Measurements from ENCODE around the gene CD74. TPM values are rescaled to one million over a fixed set of nuclear protein-coding genes. Genes with fewer than 3 reads are reported as not detected.

Gene CD74
- total RNA-seq, 1 donor from 2014 or later, result 41.3 TPM

DNA sequence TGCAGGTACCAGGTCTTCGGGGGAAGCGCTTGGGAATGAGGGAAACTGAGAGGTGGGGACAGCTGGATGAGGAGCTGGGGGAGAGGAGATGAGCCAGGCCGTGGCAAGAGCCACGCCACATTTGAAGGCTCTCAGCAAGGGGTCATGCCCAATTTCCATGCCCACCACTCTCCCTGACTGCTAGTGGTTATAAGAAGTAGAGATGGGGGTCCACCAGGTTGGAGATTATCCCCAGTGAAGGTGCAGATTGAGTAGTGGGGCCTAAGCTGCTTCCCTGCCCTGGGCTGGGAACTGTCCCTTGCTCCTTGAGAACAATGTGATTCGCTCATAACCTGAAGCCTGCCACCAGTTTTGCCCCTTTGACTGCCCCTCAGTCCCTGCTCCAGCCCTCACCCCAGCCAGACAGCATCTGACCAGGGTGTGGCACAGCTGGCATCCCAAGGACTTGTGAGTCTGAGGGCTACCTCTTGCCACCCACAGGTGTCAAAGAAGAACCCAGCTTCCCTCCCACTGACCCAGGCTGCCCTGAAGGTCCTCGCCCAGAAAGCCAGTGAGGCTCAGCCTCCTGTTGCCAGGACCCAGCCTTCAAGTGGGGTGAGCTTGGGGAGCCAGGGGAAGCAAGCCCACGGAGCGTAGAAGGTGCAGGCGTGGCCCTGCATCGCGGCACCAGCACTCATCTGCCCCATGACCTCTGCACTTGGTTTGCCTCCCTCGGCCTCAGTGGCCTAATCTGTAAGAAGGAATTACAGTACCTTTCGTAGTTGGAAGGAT lies 21.5 kb downstream of the CD74 start:
- H3K9me3 Mint-ChIP-seq (ENCODE audit: low read depth), result no peaks in the 10 kb centered on the region
- peaks cover 4% of the 10 kb centered on the region for H3K36me3 Mint-ChIP-seq (ENCODE audit: insufficient read depth)
- no peak for DNase-seq (ENCODE audit: low spot score, unreplicated experiment)
- H3K27ac Mint-ChIP-seq, result no peak overlapping the region
- H3K4me1 Mint-ChIP-seq (ENCODE audit: low read depth), result no peaks in the 10 kb centered on the region
- H3K4me3 Mint-ChIP-seq (ENCODE audit: low read depth), result no peak overlapping the region
- TF ChIP-seq, protein P1, sequence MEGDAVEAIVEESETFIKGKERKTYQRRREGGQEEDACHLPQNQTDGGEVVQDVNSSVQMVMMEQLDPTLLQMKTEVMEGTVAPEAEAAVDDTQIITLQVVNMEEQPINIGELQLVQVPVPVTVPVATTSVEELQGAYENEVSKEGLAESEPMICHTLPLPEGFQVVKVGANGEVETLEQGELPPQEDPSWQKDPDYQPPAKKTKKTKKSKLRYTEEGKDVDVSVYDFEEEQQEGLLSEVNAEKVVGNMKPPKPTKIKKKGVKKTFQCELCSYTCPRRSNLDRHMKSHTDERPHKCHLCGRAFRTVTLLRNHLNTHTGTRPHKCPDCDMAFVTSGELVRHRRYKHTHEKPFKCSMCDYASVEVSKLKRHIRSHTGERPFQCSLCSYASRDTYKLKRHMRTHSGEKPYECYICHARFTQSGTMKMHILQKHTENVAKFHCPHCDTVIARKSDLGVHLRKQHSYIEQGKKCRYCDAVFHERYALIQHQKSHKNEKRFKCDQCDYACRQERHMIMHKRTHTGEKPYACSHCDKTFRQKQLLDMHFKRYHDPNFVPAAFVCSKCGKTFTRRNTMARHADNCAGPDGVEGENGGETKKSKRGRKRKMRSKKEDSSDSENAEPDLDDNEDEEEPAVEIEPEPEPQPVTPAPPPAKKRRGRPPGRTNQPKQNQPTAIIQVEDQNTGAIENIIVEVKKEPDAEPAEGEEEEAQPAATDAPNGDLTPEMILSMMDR (IDR thresholded peaks at IDR 0.05; ENCODE audit: unreplicated experiment), result no peak
- no peaks in the 10 kb centered on the region for H3K27me3 Mint-ChIP-seq

GRCh38 chr5:150389531-150390266 lies 23.0 kb downstream of the CD74 start:
- Mint-ChIP-seq H3K9me3 (ENCODE audit: low read depth) (no peaks in the 10 kb centered on the region), H3K36me3 (ENCODE audit: insufficient read depth) (peaks cover 4% of the 10 kb centered on the region), H3K4me3 (ENCODE audit: low read depth) (no peak overlapping the region), H3K27ac (no peak overlapping the region), H3K4me1 (ENCODE audit: low read depth) (no peaks in the 10 kb centered on the region), H3K27me3 (no peaks in the 10 kb centered on the region)
- TF ChIP-seq, protein P1 (IDR thresholded peaks at IDR 0.05; ENCODE audit: unreplicated experiment), result no peak
- no peak for DNase-seq (ENCODE audit: low spot score, unreplicated experiment)

- H3K36me3 Mint-ChIP-seq (ENCODE audit: insufficient read depth), result peaks cover 11% of the 10 kb centered on the region
- TF ChIP-seq, protein P1 (IDR thresholded peaks at IDR 0.05; ENCODE audit: unreplicated experiment), result no peak
- H3K9me3 Mint-ChIP-seq (ENCODE audit: low read depth), result no peaks in the 10 kb centered on the region
- no peak for DNase-seq (ENCODE audit: low spot score, unreplicated experiment)
- H3K27ac Mint-ChIP-seq, result peak overlapping the region; percentile 39
- no peak overlapping the region for H3K4me3 Mint-ChIP-seq (ENCODE audit: low read depth)
- no peaks in the 10 kb centered on the region for H3K27me3 Mint-ChIP-seq
- no peaks in the 10 kb centered on the region for H3K4me1 Mint-ChIP-seq (ENCODE audit: low read depth)
Observed at GRCh38 chr5:150386024-150386855, 26.5 kb downstream of the CD74 start.

DNA sequence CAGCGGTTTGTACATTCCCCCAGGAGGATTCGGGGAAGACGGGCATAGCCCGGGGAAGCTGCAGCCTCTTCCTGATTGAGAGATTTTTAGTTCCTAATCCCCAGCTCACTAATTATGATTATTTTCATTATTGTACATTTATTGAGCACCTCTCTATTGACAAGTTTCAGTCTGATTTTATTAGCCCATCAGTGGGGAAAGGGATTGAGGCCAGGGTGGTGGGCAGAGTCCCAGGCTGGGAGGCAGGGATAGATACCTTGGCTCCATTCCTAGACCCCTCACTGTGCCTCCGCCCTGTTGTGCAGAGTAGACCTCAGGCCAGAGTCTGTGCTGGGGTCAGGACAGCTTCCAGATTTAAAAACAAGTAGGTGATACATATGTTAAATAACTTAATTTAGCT lies 28.0 kb downstream of the CD74 start:
- Mint-ChIP-seq H3K4me1 (ENCODE audit: low read depth) (no peaks in the 10 kb centered on the region), H3K36me3 (ENCODE audit: insufficient read depth) (peaks cover 12% of the 10 kb centered on the region), H3K4me3 (ENCODE audit: low read depth) (no peak overlapping the region), H3K27ac (no peak overlapping the region), H3K27me3 (no peaks in the 10 kb centered on the region), H3K9me3 (ENCODE audit: low read depth) (no peaks in the 10 kb centered on the region)
- no peak for DNase-seq (ENCODE audit: low spot score, unreplicated experiment)
- TF ChIP-seq, protein P1 (IDR thresholded peaks at IDR 0.05; ENCODE audit: unreplicated experiment), result no peak
